Hematopoietic multipotent progenitor cell treated with erythropoietin and hydrocortisone succinate and interleukin-3 and kit ligand, for 17 days (in vitro differentiated cells): Measurements from ENCODE around the gene VSIR.
A peak's percentile ranks its signal among the peaks of the same experiment; 100 is the strongest.

Source experiments
- DNase-seq: peaks from one replicate; pipeline ENCODE4 v3.0.0-alpha.2; 2015; ENCODE audit warnings: low spot score

Gene VSIR

GRCh38 chr10:71747039-71747531, 26.2 kb downstream of the VSIR start:
- DNase-seq: peak; percentile 87

DNA sequence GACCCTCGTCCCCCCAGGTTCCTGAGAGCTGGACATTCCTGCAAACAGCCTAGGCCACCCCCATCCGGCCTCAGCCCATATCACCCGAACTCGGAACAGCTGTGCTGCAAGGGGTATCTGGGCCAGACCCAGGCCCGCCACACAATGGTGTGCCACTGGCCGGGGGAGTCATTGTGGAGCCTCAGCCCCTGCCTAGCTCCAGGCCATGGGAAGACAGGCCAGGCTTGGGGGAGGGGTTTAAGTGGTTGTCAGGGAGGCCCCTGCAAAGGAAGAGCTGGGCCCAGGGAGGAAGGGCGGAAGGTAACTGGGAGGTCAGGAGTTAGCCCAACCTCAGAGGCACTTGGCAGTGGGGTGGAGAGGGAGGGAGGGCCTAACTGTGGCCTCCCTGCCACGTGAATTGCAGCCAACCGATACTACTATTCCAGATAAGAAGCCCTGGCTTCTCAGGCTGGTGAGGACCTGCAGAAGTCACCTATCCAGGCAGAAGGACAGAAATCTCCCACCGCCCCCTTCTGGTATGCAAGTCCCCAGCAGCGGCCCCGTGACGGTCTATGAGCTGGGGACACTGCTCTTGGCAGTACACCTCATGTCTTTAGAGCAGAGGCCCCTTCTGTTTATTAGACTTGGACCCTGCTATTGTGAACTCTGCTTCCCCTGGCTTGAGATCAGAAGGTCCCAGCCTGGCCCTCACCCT, 26.8 kb downstream of the VSIR start:
- peak; percentile 87 for DNase-seq

DNA sequence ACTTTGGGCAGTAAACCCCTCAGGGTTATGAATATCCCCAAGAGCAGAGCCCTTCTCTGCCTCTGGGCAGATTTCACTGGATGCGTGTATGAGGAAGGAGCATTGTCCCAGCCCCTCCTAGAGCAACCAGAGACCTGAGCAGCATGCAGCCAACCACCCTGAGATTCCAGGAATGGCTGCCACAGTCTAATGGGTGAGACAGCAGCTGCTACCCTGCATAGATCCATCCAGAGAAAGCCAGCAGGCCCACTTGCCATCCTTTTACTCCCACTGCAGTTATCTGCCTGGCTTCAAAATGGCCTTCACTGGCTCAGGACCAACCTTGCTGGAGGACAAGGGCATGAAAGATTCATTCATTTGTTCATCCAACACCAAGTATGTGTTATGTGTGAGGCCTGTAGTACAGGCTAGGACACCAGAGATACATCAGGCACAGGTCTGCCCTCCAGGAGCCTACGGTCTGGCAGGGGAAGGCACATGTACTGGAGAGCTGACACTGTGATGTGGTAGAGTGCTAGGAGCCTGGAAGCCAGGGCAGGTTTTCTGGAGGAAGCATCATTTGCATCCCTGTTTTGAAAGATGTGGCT, 27.6 kb downstream of the VSIR start:
- DNase-seq: peak; percentile 41

DNA sequence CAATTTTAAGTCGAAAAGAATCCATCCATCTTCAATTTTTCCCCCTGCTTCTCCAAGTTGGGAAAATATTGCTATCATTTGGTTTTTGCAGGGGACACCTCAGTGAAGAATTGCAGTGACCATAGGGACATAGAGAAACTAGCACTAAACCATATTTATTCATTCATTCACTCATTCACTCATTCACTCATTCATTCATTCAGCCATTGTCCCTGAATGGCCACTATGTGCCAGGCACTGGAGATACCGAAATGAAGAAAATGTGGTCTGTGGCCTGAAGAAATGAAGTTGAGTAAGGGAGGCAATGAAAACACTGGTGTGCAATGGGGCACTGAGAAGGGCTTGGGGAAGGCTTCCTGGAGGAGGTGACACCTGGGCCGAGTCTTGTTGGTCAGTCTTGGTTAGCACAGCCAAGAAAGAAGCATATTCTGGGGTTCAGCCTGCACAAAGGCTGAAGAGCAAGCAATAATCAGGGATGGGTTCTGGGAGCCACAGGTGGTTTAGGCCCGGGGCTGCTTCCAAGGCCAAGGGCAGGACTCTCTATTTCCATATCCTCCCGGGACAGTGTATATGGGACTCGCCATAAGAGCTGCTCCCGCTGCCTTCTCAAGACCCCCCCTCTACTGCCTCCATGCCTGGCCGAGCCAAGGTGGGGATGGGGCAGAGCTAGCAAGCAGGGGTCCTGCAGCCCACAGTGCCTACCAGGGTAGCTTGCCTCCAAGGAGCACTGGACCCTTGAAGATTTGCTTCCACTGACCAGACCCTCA, 28.2 kb downstream of the VSIR start:
- no peak for DNase-seq

GRCh38 chr10:71743866-71744265, 29.5 kb downstream of the VSIR start:
- peak; percentile 33 for DNase-seq

DNA sequence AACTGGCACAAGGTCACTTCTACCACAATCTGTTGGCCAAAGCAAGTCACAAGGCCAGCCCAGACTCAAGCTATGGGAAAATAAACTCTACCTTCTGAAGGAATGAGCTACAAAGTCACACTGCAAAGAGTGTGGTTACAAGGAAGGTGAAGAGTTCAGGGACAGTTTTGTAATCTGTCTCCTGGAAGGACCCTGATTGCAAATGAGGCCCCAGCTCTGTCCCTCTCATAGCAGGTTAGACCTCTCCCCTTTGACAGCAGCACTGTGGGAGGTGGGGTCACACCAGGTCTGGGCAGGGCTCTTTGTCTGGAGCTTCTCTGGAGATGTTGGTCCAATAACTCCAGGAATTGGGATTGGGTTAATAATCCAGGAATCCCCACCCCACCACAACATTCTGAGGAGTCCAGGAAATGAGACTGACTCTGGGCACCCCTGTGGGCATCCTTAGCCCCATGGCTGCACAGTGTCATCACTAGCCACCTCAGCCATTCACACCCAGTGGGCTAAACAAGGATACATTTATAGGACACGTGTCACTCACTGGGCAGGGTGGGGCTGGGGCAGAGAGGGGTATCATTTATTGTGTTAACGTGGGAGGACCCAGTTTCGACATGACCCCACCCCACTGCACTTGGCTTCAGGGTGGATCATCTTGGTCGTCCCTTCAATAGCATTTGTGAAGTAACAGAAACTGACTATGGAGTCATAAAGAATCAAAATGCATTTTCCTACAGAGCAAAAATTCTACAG, 30.1 kb downstream of the VSIR start:
- no peak for DNase-seq

GRCh38 chr10:71742301-71743088, 30.8 kb downstream of the VSIR start:
- no peak for DNase-seq

GRCh38 chr10:71741671-71742070, 31.6 kb downstream of the VSIR start:
- no peak for DNase-seq

DNA sequence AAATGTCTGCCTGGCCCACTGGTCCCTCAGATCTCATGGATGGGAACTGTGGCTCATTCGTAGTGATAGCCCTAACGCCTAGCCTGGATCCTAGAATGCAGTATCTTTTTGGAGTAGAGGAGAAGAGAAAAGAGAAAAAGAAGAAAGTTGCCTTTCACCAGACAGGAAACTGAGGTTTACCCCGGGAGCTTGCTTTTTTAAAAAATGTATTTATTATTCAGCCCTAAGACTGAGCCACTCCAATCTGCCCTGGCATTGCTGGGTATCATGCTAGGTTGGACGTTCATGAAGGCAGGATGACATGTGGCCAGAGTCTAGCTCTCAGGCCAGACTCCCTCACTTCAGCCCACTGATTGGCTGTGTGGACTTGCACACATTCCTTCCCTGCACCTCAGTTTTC, 32.3 kb downstream of the VSIR start:
- no peak for DNase-seq

DNA sequence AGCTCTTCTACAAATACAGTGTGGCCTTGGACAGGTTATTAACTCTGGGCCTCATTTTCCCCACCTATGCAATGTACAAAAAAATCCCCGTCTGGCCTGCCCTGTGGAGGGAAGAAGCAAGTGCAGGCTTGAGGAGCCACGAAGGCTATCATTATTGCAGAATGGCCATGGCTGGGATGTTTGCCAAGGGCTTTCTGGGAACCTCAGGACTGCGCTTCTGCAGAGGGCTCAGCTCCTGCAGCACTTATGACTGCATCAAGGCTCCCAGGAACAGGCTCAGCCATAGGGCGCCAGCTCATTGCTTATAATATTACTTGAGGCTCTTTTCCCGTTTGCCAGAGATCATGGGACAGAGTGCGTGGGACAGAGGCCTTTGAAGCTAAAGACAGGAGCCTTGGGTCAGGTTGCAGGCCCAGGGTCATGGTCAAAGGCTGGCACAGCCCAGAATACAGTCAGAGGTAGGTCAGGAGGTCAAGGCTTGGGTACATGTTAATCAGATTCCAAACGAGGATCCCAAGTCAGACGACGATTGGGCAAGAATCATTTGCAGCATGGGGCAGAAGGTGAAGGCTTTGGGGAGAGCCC, 33.2 kb downstream of the VSIR start:
- DNase-seq: peak; percentile 30

GRCh38 chr10:71739358-71739900, 33.9 kb downstream of the VSIR start:
- no peak for DNase-seq

DNA sequence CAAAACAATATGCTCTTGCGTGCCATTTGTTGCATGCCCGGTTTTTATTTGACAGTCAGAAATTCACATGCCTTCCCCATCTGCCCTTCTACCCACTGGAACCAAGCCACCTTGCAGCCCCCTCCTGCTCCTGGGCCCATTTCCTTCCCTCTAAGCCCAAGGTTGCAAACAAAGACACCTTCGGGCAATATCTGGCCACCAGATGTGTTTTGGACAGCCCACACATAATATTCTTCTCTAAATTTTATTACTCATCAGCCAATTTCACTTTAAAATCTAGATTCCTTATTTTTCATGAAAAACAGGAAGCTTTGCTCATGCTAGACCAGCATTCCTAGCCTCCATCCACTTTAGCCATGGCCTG, 35.5 kb downstream of the VSIR start:
- no peak for DNase-seq

- DNase-seq: no peak
These were observed 36.1 kb downstream of the VSIR start for GRCh38 chr10:71737001-71737833.

- no peak for DNase-seq
These were observed 36.8 kb downstream of the VSIR start for GRCh38 chr10:71736570-71736952.

DNA sequence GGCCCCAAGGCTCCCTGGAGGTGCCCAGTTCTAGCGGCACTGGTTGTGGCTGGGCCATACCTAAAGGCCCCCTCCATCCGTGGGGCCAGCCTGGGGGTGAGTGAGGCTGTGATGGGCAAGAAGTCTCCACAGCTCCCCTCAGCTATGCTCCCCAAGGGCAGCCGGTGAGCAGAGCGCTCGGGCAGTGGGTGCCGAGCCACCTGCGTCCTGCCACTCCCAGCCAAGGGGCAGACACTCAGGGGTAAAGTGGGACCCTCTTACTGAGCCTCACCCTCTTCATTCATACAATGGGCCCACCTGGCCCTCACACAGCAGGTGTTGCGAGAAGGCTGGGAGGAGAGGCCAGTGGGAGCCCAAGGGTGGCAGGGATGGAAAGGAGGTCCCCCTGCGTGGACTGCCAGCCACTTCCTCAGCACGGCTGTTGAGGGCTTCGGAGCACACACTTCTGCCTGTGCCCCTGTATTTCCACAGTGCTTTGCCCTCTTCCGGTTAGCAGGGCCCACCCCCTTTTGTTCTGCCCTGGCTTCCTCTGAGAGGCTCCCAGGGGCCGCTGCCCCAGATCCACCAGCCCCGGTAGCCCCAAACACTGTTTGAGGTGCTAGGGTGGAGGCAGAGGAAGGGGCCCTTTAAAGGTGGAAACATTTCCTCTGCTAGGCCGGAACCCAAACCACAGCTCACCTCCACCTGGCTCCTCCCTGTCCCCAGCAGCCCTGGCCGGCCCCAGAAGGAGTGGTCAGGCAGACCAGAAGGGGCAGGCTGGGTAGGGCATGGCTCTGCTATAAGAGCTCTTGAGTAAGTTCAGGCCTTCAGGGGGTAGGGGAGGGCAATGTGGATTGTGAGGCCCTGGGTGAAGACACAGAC, 37.4 kb downstream of the VSIR start:
- DNase-seq: no peak

DNA sequence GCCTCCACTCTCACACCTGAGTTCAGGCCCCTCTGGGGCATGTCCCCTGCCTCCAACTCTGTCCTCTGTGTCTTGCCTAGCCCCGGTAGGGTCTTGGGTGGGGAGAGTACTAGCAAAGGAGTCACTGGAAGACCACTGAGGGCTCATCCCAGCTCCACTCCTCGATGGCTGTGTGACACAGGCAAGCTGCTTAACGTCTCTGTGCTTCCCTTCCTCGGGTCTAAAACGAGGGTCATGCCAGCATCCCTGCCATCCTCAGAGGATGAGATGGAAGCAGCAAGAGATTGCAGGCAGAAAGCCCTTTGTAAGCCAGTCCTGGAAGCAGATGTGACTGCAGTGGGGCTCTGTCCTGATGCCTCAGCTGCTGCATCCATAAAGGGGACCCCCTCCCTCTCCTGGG, 38.5 kb downstream of the VSIR start:
- no peak for DNase-seq

DNA sequence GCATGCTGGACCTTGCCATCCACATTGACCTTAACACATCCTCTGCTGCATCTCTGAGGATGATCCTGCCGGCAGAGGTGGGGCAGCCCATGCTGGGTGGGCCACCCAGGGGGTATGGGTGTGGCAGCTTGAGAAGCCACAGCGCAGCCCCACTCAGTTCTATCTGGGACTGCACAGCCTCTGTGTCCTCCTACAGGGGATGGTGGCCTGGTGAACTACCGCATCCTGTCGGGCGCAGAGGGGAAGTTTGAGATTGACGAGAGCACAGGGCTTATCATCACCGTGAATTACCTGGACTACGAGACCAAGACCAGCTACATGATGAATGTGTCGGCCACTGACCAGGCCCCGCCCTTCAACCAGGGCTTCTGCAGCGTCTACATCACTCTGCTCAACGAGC, 41.5 kb downstream of the VSIR start:
- no peak for DNase-seq

- peak; percentile 78 for DNase-seq
These were observed 44.1 kb downstream of the VSIR start for GRCh38 chr10:71729161-71729636.
